Activated CD4-positive, CD25-positive, alpha-beta regulatory T cell treated with anti-CD3 and anti-CD28 coated beads, Interleukin-2, amount 50 U/mL, for 24 hours (primary cell): Measurements from ENCODE around the gene NDUFAF3.

Source experiments
- ATAC-seq, 2 donors: fragments of 150-1000 bp; cut with Tn5 transposase; one replicate each; pipeline ENCODE4 v1.10.0; 2021; ENCODE audit warnings: mild to moderate bottlenecking in 1 of 2, moderate library complexity in 1 of 2

NDUFAF3 gene

GRCh38 chr3:49021813-49022687, at the start of gene NDUFAF3:
TSS of gene NDUFAF3 (plus strand) at chr3:49022121. CDS start at chr3:49022145, 24 bp downstream.
- ATAC-seq, result peak; percentile 82 to 85

DNA sequence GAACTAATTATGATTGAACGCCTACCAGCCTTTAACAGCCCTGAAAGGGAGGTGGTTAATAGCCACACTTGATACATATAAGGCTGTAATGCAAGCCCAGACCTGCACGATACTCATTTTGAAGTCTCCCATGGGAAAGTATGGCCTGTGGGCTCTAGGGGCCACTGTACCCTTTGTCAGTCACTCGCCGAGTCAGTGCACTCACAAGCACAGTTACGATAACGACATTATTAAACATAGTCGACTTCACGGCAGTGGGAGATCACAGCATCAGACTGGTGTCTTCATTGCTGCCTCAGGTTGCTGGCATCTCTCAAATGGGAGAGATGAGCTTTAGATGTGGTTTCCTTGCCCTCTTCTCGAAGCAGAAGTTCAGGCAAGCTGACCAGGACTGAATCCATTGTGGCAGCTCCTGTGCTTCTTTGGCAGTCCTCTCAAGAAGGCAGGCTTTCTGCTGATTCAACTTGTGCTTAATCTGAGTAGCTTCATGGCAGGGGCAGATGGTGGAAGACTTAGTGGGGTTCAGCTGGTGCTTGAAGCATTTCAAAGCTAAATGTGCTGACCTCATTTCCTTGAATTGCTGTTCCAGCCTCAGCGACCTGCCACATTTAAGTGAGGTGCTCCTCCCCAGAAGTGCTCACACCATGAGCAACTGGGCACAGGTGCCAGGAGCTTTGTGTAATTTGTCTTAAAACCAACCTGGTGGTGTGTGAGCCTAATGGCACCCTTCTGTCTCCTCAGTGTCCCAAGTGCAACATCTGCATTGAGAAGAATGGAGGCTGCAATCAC, 47.7 kb upstream of the NDUFAF3 start:
- no peak for ATAC-seq

GRCh38 chr3:48979451-48979850, 42.5 kb upstream of the NDUFAF3 start:
- ATAC-seq, result no peak

GRCh38 chr3:48980295-48980694, 41.6 kb upstream of the NDUFAF3 start:
- no peak for ATAC-seq

- ATAC-seq, result no peak
Observed at GRCh38 chr3:48982016-48982415, 39.9 kb upstream of the NDUFAF3 start.

GRCh38 chr3:48982686-48983085, 39.2 kb upstream of the NDUFAF3 start:
- no peak for ATAC-seq

DNA sequence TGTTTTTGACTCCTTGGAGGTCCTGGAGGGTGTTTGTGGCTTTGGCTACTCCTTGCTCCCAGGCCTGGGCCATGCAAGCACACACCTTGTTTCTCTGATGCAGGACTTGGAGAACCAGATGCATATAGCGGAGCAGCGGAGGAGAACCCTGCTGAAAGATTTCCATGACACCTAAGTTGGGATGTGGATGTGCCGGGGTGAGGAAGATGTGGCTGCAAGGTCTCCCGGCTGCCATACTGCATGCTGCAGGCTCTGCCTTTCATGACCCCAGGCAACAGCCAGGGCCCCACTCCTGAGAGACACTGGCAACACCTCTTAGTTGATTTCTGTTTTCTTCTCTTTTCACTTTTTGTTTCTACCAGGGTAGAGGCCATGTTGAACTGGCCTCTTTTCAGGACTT, 38.8 kb upstream of the NDUFAF3 start:
- ATAC-seq, result no peak

DNA sequence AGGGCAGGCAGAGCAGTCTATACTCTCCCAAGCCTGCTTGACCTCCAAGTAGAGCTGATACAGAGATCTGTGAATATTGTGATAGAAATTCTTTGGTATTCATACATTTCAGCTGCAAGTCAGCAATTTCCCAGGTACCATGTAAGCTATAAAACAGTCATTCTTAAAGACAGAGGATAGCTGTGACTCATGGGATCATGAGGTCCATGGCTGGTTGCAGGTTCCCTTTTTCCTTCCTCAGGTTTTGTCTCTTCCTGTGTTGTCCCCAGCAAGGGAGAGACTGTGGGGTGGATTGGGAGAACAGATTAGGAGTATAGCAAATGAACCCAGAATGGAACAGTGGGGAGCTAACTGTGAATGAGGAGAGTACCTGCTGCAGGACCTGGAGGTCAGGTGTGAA, 37.3 kb upstream of the NDUFAF3 start:
- no peak for ATAC-seq

DNA sequence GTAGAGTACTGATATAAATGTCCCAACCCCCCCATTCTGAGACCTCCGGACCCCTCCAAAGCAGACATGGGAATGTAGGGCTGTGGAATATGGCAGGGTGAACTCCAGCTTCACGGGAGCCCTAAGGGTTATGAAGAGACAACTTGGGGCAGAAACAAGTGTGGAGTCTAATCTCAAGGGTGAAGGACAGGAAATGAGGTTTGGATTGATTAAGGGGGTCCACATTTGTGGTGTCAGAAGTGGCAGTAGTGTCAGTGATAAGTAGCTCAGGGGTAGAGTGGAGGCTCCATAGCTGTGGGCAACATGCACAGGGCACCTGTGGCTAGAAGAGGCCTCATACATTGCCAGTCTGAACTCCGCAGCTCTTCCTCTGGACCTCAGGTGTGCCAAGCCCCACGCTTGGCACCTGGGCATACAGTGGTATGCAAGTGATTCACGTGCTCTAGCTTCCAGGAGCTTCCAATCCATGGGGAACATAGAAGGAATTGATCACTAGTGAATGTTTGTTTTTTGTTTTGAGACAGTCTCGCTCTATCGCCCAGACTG, 36.0 kb upstream of the NDUFAF3 start:
- no peak for ATAC-seq

- no peak for ATAC-seq
Observed at GRCh38 chr3:48989126-48989795, 32.7 kb upstream of the NDUFAF3 start.

DNA sequence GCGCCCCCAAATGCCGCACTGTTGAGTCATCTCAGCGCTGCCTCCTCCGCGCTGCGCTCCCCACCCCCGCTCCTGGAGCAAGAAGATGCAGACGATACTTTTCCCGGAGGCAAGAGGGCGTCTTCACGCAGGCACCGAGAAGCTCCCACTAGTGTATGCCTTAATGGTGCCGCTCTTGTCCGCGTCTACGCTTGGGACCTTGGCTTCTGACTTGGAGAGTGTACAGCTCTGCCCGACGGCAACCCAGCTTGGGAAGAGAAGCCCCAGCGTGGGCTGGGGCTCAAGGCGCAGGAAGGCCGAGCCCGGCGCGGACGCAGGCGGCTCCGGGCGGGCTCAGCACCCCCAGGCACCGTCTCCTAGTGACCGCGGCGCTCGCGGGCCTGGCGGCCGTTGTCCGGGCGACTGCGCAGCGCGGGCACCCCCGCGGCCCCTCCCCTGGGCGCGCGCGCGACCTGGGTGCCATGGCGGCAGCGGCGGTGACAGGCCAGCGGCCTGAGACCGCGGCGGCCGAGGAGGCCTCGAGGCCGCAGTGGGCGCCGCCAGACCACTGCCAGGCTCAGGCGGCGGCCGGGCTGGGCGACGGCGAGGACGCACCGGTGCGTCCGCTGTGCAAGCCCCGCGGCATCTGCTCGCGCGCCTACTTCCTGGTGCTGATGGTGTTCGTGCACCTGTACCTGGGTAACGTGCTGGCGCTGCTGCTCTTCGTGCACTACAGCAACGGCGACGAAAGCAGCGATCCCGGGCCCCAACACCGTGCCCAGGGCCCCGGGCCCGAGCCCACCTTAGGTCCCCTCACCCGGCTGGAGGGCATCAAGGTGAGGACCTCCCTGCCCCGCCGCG, 31.9 kb upstream of the NDUFAF3 start, which contains the start of gene P4HTM:
Gene P4HTM, plus strand, starts transcription at position 446 of the 840 bp plus-strand sequence. Its CDS starts 16 bp downstream, at position 462.
- ATAC-seq, result peak; percentile 78 to 80

- ATAC-seq, result peak; percentile 8 to 21
Observed at GRCh38 chr3:48990636-48991469, 31.1 kb upstream of the NDUFAF3 start.

DNA sequence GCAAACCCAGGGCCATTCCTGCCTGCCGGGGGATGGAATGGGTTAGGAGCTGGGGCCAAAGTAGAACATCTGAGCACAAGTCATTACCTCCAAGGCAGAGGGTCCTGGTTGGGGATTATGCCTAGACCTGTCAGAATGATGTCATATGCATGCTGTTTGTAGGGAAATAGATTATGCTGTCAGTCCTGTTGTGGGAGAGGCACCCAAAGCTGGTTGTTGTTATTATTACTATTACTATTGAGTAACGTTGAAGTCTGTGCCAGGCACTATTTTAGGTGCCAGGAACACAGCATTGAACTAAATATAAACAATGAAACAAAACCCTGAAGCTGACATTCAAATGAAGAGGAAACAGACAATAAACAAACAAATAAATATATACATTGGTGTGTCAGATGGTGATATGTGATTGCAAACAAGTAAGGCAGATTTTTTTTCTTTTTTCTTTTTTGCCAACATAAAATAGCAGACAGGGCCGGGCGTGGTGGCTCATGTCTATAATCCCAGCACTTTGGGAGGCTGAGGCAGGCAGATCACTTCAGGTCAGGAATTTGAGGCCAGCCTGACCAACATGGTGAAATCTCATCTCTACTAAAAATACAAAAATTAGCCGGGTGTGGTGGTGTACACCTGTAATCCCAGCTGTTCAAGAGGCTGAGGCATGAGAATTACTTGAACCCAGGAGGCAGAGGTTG, 29.9 kb upstream of the NDUFAF3 start:
- ATAC-seq, result no peak

- ATAC-seq, result no peak
Observed at GRCh38 chr3:48993834-48994233, 28.1 kb upstream of the NDUFAF3 start.

DNA sequence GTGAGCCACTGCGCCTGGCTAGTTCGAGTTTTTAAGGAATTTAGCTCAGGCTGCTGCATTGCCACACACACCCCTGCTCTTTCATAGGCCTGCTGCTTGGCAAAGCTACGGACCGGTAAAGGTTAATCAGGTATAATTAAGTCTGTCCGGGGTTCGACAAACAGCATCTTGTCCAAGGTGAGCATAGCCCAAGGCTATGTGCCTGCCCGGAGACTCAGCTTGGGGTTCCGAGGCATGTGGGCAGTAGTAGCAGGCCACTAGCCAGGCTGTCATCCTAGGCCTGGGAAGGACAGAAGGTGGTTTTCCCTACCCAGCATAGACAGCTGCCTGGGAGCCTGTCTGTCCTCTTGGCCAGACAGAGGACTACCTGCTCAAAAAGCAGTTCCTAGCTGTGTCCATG, 25.3 kb upstream of the NDUFAF3 start:
- no peak for ATAC-seq

GRCh38 chr3:48997102-48997635, 24.8 kb upstream of the NDUFAF3 start:
- ATAC-seq, result no peak

DNA sequence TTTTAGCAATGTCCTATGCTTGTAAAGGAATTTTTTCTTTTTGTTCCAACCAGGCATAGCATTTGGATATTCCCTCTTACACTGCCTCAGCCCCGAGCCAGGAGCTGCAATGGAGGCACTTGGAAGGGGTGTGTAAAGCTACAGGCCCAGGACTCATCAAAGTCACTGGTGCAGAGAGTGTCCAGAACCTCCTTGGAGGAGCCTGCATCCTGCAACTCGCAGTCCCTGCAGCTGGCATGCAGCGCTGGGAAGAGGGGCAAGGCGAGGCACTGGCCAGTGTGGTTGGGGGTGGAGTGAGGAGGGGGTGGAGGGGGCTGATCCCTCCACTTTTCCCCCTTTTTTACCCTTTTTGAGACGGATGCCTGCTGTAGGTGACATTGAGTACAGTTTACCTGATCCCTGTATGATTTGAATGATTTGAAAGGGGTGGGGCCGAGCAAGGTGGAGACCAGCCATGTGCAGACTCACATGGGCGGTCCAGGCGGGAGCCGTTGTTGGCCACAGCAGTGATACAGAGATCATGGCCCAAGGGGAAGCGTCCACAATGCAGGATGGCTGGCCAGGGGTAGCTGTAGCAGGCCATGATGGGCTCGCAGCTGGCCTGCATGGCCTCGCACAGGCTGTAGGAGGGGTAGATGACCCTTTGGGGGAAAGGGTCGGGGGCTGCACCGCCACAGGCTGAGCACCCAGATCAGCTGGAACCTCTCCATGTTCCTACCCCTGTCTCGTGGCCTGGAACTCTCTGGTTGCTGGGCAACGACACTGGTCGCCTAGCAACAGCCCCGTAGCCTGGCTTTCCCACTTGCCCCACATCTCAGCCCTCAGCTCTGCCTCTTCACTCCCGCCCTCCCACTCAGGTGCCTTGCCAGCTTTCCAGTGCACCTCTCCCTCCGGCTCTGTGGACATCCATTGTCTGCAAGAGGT, 23.9 kb upstream of the NDUFAF3 start:
- ATAC-seq, result no peak

GRCh38 chr3:48999085-48999858, 22.6 kb upstream of the NDUFAF3 start:
- ATAC-seq, result no peak
